ENCODE measurements around the gene FHIT.

The FHIT gene

GRCh38 chr3:60652829-60653228 is 598.4 kb downstream of the FHIT start:
- in situ Hi-C loops (cut with MboI; ENCODE audit: low sequenced_read_pairs): no loop called here

DNA sequence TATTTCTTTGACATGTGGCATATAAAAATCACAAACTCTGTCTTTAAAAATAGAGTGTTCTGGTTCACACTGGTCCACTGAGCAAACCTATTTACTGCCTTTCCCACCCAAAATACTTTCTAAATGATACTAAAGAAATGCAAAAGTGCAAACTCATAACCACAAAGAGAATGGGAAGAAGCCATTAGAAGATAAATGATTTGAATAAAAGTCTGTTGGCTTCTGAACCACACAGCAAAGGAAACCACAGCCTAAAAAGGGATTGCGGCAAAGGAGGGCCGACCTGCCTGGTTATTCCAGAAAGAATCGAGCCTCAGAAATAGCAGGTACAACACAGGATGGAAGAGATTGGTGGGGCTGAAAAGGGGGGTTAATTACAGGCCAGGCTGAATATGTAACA is 599.5 kb downstream of the FHIT start:
- in situ Hi-C loops (cut with MboI; ENCODE audit: low sequenced_read_pairs): no loop called here

DNA sequence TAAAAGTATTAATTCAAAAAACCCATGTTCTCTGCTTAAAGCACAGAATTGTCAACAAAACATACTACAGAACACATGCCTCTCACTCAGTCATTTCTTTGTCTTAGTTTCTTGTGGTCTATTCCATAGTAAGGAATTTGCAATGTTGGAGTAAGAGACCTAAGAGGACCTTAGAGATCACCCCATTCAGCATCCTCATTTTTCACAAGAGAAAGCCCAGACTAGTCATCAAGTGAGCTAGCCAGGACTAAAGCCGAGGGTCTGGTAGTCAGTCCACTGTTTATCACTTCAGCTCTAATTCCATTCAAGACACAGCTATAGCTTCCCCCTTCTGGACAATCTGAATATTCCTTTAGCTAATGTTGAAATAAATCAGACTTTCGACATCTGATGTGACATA is 601.1 kb downstream of the FHIT start:
- in situ Hi-C loops (cut with MboI; ENCODE audit: low sequenced_read_pairs): no loop called here

DNA sequence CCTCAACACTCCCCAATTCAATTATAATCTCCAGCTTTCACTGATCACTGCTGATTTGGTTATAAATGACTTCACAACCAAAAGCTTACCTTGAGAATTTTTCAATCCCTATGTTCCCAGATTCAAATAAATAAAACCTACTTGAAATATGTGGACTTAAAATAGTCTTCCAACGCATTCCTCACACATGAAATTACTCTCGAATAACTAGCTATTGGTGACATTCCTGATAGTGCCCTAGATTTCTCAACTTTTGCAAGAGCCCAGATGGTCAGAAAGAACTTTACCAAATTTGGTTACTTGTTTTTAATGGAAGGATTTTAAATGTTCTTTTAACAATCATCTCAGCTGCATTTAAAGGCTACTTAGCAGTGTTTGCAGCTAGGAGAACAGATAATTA is 605.5 kb downstream of the FHIT start:
- in situ Hi-C loops (cut with MboI; ENCODE audit: low sequenced_read_pairs): no loop called here

DNA sequence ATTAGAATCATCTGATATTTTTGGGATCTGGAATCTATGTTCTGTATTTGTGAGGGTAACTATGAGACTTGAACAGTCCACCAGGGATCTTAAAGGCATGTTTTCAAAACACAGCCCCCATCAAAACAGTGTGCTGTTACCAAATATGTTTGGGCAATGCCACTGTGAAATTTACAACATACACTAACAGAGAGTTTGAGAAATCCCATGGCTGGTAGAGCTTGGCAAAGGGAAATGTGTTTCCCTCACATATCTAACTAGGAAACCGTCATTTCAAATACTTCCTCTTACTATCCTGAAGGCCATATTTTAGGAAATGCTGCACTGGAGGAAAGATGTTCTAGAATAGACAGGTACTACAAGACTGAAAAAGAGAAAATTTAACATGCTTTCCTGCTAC is 607.4 kb downstream of the FHIT start:
- in situ Hi-C loops (cut with MboI; ENCODE audit: low sequenced_read_pairs): no loop called here

DNA sequence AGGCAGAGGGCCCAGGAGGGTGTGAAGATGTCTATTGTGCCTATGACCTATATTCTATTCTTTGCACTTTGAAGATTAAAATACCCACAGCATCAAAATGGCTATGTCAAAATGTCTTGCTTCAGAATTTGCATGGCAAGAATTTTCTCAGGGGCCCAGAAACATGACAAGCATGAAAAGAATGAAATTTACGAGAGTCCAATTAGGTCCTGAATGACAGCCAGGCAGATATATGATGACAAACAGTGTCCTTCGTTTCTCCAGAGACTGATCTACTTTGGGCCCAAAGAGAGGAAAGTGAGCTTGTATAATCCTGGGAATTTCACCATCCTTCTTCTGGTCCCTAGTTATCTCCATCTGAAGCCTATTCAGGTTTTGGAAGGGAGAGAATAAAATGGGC is 609.9 kb downstream of the FHIT start:
- in situ Hi-C loops (cut with MboI; ENCODE audit: low sequenced_read_pairs): no loop called here

DNA sequence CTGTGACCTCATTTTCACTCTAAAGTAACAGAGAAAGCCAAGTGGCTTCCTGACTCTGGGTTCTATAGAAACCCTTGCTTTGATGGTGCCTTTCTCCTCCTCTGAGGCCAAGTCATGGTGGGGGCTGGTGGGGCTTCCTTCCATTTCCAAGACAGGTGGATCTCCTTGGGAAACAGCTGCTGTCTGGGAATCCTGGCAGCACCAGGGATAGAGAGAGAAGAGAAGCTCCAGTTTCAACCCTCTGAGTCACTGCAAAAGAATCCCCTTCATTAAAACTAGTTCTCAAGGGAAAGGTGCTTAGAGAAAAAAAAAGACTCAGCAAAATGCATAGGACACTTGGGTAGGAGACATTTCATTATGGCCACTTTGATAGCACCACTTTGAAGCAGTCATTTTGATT is 614.4 kb downstream of the FHIT start:
- in situ Hi-C loops (cut with MboI; ENCODE audit: low sequenced_read_pairs): no loop called here

- in situ Hi-C loops (cut with MboI; ENCODE audit: low sequenced_read_pairs): no loop called here
Measured at GRCh38 chr3:60633644-60634043, 617.6 kb downstream of the FHIT start.

DNA sequence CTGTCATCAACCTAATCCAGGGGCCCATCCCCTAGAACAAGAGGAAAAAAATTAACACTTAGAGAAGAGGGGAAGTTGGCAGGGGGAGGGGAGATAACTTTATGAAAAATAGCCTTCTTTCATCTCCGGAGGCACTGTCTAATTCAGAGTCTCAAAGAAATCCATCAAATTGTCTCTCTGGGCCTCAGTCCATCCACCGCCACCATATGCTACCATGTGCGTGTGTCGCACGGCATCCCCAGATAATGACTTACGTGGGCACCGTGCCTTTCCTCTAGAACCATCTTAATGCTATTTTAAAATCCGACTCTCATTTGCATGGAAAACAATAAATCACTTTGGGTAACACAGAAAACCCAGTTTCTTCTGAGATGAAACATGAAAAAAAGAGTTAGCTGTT is 619.7 kb downstream of the FHIT start:
- in situ Hi-C loops (cut with MboI; ENCODE audit: low sequenced_read_pairs): no loop called here

GRCh38 chr3:60630953-60631352 is 620.3 kb downstream of the FHIT start:
- in situ Hi-C loops (cut with MboI; ENCODE audit: low sequenced_read_pairs): no loop called here

- in situ Hi-C loops (cut with MboI; ENCODE audit: low sequenced_read_pairs): no loop called here
Measured at GRCh38 chr3:60629816-60630215, 621.4 kb downstream of the FHIT start.

GRCh38 chr3:60622349-60622748 is 628.9 kb downstream of the FHIT start:
- in situ Hi-C loops (cut with MboI; ENCODE audit: low sequenced_read_pairs): no loop called here

DNA sequence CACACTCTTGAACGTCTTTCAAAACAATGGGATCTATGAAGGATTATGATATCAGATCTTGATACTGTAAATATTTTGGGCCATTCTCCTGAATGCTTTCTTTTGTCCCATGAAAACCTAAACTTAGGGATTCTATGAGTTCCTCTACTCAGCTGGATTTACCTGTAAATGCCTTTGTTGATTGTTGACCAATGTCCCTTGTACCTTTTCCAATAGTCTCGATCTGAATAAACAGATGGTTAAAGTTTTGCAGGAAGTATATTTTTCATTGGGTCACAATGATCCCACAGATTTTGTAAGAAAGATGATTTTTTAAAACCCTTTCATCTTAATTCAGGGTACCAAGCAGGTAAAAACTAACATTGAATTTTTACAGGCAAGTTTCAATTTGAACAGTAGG is 634.1 kb downstream of the FHIT start:
- in situ Hi-C loops (cut with MboI; ENCODE audit: low sequenced_read_pairs): no loop called here

GRCh38 chr3:60613769-60614303 is 637.4 kb downstream of the FHIT start:
- in situ Hi-C loops (cut with MboI; ENCODE audit: low sequenced_read_pairs): no loop called here

DNA sequence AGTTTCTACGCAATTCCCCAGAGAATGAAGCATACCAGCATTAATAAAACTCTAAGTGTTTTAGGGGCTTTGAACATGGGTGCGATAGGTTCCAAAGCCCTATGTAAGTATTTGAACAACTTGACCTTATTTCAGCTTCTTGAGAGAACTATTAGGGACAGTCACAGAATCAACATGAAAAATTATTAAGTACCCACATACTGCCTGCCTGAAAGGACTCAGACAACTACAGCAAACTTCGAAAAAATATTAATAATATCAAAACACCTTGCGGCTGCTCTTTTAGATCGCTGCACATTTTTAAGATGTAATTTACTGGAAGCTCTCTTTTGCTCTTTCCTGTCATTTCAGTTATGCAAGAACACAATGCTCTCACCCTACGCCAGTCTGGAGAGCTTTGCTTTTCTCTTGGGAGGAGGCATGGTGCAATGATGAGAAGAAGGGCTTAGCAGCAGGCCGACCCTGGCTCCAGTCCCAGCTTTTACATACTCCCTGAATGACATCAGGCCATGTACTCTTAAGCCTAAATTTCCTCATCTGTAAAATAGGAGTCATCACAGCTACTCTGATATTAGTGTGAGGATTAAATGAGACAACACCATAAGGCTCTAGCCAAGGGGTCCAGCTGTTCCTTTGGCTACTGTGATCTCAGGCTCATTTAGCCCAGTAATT is 640.7 kb downstream of the FHIT start:
- in situ Hi-C loops (cut with MboI; ENCODE audit: low sequenced_read_pairs): no loop called here

DNA sequence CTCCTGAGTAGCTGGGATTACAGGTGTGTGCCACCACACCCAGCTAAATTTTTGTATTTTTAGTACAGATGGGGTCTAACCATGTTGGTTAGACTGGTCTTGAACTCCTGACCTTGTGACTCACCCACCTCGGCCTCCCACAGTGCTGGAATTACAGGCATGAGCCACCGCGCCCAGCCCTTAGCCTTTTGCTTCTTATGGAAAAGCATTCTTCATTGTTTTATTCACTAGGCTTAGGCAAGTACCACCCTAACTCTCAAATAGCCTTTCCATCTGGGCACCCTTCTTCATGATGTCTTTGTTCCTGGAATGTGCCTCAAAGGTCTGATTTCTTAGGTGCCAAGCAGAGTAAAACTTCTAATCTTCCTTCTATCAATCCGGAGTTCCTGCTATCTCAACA is 641.8 kb downstream of the FHIT start:
- in situ Hi-C loops (cut with MboI; ENCODE audit: low sequenced_read_pairs): no loop called here

DNA sequence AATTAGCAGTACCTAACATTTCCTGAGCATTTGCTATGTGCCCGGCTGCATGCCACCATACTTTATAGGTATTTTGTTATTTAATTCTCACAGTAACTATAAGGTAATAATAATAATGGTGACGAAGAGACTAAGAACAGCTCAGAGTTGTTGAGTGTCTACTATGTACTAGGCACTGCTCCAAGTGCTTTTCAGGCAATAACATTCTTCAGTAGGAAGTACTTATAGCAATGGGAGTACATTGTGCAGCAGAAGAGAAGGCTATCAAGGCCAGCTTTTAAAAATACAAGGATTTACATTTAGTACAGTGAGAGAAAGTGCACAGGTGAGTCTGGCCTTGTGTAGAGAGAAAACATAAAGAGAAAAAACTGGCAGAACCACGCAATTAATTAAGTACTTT is 647.4 kb downstream of the FHIT start:
- in situ Hi-C loops (cut with MboI; ENCODE audit: low sequenced_read_pairs): no loop called here

DNA sequence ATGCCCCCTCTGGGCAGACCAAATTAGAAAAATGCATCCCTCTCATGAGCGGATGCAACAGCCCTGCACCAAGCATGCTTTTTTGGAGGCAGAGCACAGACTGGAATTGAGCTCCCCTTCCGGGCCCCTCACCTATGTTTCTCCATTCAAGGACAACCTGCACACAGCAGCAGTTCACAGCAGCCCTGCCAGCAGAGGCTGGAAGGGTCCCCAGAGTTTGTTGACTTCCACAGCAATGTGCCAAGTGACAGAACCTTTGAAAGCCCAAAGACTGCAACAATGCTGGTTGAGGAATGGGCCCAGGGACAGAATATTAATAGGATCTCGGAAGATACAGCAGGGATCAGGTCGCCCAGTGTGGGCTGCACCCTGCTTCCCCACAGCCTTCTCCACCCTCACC is 650.4 kb downstream of the FHIT start:
- in situ Hi-C loops (cut with MboI; ENCODE audit: low sequenced_read_pairs): no loop called here

DNA sequence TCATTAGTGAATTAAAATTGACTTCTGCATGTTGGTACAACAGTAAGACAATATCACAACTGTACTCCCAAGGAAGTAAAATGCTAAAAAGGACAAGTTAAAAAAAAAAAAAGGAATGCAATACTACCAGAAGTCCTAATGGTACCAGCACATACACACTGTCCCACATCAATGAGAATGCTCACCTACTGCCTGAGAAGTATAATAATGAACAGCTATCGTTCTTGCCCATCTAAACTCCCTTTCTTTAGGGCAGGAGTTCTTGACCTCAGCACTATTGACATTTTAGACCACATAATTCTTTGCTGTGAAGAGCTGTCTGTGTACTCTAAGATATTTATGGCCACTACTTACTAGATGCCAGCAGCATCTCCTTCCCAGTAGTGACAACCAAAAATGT is 651.7 kb downstream of the FHIT start:
- in situ Hi-C loops (cut with MboI; ENCODE audit: low sequenced_read_pairs): no loop called here

GRCh38 chr3:60598671-60599070 is 652.6 kb downstream of the FHIT start:
- in situ Hi-C loops (cut with MboI; ENCODE audit: low sequenced_read_pairs): no loop called here

GRCh38 chr3:60594025-60594424 is 657.2 kb downstream of the FHIT start:
- in situ Hi-C loops (cut with MboI; ENCODE audit: low sequenced_read_pairs): no loop called here

- in situ Hi-C loops (cut with MboI; ENCODE audit: low sequenced_read_pairs): no loop called here
Measured at GRCh38 chr3:60591267-60591666, 660.0 kb downstream of the FHIT start.

GRCh38 chr3:60588806-60589205 is 662.4 kb downstream of the FHIT start:
- in situ Hi-C loops (cut with MboI; ENCODE audit: low sequenced_read_pairs): no loop called here

Data from HL-60/S4 treated with retinoic acid at 250 ng/mL for 4 days and 3 days (cell line).